ENCODE results near the gene GTPBP1. TPM values are rescaled to one million over a fixed set of nuclear protein-coding genes. Genes with fewer than 3 reads are reported as not detected.
A peak's percentile ranks its signal among the peaks of the same experiment; 100 is the strongest.

The GTPBP1 gene
- total and polyA plus RNA-seq, 2 of the 13 experiments (the other 11 are each of a cell fraction or from before 2014, with no cell fraction given): 22.3 to 27.0 TPM

DNA sequence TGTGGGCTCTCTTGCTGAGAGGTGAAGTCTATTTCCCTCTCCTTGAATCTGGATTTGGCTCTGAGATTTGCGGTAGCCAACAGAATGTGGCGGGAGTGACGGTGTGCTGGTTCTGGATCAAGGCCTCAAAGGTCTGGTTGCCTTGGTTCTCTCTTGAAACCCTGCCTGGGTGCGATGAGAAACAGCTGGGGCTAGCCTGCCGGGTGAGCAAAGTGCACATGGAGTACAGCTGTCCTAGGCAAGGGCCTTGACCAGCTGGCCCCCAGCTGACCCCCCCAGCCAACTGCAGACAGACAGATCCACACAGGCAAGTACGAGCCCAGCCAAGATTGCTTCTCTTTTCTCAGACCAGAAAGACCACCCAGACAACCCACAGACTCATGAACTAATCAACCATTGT is 39.2 kb downstream of the GTPBP1 start (continued):
- TF ChIP-seq, protein P1, sequence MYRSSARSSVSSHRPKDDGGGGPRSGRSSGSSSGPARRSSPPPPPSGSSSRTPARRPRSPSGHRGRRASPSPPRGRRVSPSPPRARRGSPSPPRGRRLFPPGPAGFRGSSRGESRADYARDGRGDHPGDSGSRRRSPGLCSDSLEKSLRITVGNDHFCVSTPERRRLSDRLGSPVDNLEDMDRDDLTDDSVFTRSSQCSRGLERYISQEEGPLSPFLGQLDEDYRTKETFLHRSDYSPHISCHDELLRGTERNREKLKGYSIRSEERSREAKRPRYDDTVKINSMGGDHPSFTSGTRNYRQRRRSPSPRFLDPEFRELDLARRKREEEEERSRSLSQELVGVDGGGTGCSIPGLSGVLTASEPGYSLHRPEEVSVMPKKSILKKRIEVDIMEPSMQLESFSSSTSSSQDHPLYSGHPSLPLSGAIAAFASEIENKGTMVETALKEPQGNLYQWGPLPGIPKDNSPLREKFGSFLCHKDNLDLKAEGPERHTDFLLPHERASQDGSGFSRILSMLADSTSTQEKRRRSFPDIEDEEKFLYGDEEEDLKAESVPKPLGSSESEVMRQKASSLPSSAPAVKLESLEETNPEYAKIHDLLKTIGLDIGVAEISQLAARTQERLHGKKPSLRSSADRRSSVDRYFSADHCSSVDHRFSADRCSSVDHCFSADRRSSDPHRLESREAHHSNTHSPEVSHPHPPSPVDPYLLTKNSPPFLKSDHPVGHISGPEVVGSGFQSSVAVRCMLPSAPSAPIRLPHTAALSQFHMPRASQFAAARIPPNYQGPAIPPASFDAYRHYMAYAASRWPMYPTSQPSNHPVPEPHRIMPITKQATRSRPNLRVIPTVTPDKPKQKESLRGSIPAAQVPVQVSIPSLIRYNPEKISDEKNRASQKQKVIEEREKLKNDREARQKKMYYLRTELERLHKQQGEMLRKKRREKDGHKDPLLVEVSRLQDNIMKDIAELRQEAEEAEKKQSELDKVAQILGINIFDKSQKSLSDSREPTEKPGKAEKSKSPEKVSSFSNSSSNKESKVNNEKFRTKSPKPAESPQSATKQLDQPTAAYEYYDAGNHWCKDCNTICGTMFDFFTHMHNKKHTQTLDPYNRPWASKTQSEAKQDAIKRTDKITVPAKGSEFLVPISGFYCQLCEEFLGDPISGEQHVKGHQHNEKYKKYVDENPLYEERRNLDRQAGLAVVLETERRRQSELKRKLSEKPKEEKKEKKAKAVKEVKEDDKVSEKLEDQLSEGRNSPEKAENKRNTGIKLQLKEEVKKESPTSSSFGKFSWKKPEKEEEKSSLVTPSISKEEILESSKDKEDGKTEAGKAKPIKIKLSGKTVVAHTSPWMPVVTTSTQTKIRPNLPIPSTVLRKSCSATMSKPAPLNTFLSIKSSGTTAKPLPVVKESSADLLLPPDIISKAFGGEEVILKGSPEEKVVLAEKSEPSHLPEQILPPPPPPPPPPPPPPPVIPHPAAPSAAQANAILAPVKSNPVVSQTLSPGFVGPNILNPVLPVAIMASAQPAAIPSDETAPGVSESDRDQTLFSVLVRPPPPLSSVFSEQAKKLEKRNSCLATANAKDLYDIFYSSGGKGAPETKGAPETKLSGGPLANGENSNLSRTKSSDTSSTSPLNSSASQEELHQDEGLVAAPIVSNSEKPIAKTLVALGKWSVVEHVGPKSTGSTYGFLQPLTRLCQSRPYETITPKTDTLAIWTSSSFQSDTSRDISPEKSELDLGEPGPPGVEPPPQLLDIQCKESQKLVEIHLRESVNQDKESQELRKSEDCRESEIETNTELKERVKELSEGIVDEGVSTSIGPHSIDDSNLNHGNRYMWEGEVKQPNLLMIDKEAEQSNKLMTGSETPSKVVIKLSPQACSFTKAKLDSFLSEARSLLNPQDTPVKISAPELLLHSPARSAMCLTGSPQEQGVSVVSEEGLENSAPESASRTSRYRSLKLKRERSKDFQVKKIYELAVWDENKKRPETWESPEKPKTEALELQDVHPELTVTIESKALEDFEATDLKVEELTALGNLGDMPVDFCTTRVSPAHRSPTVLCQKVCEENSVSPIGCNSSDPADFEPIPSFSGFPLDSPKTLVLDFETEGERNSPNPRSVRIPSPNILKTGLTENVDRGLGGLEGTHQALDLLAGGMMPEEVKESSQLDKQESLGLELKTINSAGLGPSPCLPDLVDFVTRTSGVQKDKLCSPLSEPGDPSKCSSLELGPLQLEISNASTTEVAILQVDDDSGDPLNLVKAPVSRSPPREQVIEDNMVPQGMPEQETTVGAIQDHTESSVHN (CRISPR knock-in tag; IDR thresholded peaks at IDR 0.05): no peak
- TF ChIP-seq, protein P2, sequence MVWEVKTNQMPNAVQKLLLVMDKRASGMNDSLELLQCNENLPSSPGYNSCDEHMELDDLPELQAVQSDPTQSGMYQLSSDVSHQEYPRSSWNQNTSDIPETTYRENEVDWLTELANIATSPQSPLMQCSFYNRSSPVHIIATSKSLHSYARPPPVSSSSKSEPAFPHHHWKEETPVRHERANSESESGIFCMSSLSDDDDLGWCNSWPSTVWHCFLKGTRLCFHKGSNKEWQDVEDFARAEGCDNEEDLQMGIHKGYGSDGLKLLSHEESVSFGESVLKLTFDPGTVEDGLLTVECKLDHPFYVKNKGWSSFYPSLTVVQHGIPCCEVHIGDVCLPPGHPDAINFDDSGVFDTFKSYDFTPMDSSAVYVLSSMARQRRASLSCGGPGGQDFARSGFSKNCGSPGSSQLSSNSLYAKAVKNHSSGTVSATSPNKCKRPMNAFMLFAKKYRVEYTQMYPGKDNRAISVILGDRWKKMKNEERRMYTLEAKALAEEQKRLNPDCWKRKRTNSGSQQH (CRISPR knock-in tag; IDR thresholded peaks at IDR 0.05; ENCODE audit: low read depth): no peak
- TF ChIP-seq, protein P3, sequence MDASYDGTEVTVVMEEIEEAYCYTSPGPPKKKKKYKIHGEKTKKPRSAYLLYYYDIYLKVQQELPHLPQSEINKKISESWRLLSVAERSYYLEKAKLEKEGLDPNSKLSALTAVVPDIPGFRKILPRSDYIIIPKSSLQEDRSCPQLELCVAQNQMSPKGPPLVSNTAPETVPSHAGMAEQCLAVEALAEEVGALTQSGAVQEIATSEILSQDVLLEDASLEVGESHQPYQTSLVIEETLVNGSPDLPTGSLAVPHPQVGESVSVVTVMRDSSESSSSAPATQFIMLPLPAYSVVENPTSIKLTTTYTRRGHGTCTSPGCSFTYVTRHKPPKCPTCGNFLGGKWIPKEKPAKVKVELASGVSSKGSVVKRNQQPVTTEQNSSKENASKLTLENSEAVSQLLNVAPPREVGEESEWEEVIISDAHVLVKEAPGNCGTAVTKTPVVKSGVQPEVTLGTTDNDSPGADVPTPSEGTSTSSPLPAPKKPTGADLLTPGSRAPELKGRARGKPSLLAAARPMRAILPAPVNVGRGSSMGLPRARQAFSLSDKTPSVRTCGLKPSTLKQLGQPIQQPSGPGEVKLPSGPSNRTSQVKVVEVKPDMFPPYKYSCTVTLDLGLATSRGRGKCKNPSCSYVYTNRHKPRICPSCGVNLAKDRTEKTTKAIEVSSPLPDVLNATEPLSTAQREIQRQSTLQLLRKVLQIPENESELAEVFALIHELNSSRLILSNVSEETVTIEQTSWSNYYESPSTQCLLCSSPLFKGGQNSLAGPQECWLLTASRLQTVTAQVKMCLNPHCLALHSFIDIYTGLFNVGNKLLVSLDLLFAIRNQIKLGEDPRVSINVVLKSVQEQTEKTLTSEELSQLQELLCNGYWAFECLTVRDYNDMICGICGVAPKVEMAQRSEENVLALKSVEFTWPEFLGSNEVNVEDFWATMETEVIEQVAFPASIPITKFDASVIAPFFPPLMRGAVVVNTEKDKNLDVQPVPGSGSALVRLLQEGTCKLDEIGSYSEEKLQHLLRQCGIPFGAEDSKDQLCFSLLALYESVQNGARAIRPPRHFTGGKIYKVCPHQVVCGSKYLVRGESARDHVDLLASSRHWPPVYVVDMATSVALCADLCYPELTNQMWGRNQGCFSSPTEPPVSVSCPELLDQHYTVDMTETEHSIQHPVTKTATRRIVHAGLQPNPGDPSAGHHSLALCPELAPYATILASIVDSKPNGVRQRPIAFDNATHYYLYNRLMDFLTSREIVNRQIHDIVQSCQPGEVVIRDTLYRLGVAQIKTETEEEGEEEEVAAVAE (CRISPR knock-in tag; IDR thresholded peaks at IDR 0.05; ENCODE audit: borderline replicate concordance): no peak
- no peak for TF ChIP-seq HNRNPLL (IDR thresholded peaks at IDR 0.05; ENCODE audit: low read depth, low read length, poor library complexity, severe bottlenecking)
- TF ChIP-seq KLF16 (CRISPR knock-in tag; IDR thresholded peaks at IDR 0.05): no peak
- TF ChIP-seq SRSF9 (IDR thresholded peaks at IDR 0.05; ENCODE audit: borderline replicate concordance, insufficient read depth, low read depth, low read length, poor library complexity, severe bottlenecking): no peak
- TF ChIP-seq ZNF160 (CRISPR knock-in tag; IDR thresholded peaks at IDR 0.05): no peak
- TF ChIP-seq ZNF552 (CRISPR knock-in tag; IDR thresholded peaks at IDR 0.05; ENCODE audit: borderline replicate concordance): no peak
- TF ChIP-seq CCDC6 (CRISPR knock-in tag; IDR thresholded peaks at IDR 0.05): no peak
- TF ChIP-seq PHF20 (CRISPR knock-in tag; IDR thresholded peaks at IDR 0.05): 0 out of 2 replicates have a peak, but pooled peaks have one; percentile 38
- TF ChIP-seq HES4 (CRISPR knock-in tag; IDR thresholded peaks at IDR 0.05; ENCODE audit: borderline replicate concordance): no peak
- TF ChIP-seq, protein P4, sequence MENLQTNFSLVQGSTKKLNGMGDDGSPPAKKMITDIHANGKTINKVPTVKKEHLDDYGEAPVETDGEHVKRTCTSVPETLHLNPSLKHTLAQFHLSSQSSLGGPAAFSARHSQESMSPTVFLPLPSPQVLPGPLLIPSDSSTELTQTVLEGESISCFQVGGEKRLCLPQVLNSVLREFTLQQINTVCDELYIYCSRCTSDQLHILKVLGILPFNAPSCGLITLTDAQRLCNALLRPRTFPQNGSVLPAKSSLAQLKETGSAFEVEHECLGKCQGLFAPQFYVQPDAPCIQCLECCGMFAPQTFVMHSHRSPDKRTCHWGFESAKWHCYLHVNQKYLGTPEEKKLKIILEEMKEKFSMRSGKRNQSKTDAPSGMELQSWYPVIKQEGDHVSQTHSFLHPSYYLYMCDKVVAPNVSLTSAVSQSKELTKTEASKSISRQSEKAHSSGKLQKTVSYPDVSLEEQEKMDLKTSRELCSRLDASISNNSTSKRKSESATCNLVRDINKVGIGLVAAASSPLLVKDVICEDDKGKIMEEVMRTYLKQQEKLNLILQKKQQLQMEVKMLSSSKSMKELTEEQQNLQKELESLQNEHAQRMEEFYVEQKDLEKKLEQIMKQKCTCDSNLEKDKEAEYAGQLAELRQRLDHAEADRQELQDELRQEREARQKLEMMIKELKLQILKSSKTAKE (CRISPR knock-in tag; IDR thresholded peaks at IDR 0.05; ENCODE audit: borderline replicate concordance): no peak
- no peak for TF ChIP-seq SMARCC2 (IDR thresholded peaks at IDR 0.05)
